ENCODE results near the gene SCMH1.
"Not testable (repeated sequence)": the region's sequence is repeated elsewhere in the genome, so short reads cannot be mapped to it uniquely, and the experiment has no call there.

Gene SCMH1

DNA sequence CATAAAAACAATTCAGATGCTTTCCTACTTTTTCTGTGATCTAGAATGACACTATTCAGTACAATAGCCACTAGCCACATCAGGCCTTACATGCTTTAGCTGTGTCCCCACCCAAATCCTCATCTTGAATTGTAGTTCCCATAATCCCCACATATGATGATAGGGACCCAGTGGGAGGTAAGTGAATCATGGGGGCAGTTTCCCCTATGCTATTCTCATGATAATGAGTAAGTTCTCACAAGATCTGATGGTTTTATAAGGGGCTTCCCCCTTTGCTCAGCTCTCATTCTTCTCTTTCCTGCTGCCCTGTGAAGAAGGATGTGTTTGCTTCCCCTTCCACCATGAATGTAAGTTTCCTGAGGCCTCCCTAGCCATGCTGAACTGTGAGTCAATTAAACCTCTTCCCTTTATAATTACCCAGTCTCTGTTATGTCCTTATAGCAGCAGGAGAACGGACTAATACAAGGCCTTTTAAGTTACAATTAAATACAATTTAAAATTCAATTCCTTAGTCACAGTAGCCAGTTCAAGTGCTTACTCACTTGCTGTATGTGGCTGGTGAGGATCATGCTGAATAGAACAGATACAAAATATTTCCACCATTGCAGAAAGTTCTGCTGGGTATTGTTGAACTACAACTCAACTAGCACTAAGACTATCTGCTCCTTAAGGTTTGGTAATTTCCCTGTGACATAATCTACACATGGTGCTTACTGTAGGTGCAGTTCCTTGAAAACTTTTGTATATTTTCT is 106.7 kb downstream of the SCMH1 start:
- DNase-seq (ENCODE audit: low spot score) = no peak
- TF ChIP-seq, protein P1, sequence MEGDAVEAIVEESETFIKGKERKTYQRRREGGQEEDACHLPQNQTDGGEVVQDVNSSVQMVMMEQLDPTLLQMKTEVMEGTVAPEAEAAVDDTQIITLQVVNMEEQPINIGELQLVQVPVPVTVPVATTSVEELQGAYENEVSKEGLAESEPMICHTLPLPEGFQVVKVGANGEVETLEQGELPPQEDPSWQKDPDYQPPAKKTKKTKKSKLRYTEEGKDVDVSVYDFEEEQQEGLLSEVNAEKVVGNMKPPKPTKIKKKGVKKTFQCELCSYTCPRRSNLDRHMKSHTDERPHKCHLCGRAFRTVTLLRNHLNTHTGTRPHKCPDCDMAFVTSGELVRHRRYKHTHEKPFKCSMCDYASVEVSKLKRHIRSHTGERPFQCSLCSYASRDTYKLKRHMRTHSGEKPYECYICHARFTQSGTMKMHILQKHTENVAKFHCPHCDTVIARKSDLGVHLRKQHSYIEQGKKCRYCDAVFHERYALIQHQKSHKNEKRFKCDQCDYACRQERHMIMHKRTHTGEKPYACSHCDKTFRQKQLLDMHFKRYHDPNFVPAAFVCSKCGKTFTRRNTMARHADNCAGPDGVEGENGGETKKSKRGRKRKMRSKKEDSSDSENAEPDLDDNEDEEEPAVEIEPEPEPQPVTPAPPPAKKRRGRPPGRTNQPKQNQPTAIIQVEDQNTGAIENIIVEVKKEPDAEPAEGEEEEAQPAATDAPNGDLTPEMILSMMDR (IDR thresholded peaks at IDR 0.05; ENCODE audit: borderline replicate concordance, control extremely low read depth, extremely low read depth, insufficient read depth, missing control alignments) = no peak
- in situ Hi-C loops (cut with MboI; ENCODE audit: low sequenced_read_pairs, unreplicated experiment) = no loop called here

DNA sequence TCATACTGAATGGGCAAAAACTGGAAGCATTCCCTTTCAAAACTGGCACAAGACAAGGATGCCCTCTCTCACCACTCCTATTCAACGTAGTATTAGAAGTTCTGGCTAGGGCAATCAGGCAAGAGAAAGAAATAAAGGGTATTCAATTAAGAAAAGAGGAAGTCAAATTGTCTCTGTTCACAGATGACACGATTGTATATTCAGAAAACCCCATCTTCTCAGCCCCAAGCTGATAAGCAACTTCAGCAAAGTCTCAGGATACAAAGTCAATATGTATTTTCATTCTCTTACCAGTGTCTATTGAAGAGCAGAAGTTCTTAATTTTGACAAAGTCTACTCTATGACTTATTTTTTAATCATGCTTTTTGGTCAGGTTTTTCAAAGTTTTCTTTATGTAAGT is 107.8 kb downstream of the SCMH1 start:
- in situ Hi-C loops (cut with MboI; ENCODE audit: low sequenced_read_pairs, unreplicated experiment); DNase-seq (ENCODE audit: low spot score): not testable (repeated sequence)

DNA sequence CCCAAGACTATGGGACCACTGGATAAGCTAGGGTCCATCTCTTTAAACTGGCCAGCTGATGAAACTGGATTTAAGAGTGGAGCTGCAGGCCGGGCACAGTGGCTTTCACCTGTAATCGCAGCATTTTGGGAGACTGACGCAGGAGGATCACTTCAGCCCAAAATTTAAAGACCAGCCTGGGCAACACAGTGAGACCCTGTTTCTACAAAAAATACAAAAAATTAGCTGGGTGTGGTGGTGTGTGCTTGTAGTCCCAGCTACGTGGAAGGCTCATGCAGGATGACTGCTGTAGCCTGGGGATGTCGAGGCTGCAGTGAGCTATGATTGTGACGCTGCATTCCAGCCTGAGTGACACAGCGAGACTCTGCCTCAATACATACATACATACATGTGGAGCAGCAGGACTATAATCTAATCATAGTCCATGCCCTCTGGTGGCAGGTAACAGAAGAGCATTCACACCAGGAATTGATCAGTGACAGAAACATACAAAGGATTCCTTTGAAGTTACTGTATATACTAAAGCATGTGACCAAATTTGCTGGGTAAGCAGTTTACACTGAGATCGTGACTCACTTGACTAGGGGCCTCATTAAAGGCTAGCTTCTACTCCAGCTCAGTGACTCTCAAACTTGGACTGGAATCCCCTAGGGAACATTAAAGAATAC is 119.1 kb downstream of the SCMH1 start:
- TF ChIP-seq, protein P1 (IDR thresholded peaks at IDR 0.05; ENCODE audit: borderline replicate concordance, control extremely low read depth, extremely low read depth, insufficient read depth, missing control alignments) = no peak
- in situ Hi-C loops (cut with MboI; ENCODE audit: low sequenced_read_pairs, unreplicated experiment) = no loop called here
- no peak for DNase-seq (ENCODE audit: low spot score)

DNA sequence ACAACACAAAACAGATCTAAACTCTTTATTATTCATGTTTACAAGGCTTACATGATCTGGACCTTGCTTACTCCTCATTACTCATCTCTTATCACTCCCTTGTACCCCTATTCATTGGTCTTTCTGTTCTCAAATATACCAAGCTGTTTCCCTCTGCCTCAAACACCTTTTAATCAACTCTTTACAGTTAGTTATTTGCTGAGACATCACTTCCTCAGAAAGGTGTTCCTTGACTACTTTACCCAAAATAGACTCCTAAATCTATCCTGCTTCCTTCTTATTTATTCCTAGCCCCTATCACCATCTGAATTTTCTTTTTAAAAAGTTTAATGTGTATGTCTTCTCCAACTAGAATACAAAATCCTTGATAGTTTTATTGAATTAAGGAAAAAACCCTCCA is 120.0 kb downstream of the SCMH1 start:
- TF ChIP-seq, protein P1 (IDR thresholded peaks at IDR 0.05; ENCODE audit: borderline replicate concordance, control extremely low read depth, extremely low read depth, insufficient read depth, missing control alignments) = no peak

DNA sequence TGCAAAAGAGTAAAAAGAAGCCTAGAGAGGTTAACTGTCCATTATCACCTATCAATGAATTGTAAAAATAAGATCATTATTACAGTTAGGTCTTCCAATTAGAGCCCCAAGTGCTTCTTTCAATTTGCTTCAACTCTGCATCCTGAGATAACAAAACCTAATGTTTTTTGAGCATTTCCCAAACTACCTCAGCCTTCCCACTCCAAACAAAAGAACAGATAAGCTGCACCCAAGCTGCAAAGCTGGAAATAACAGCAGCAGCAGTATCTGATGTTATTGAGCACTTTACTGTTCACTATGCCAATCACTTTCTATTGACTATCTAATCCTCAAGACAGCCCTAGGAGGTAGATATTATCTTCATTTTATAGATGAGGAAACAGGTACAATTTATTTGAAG is 123.5 kb downstream of the SCMH1 start:
- TF ChIP-seq, protein P1 (IDR thresholded peaks at IDR 0.05; ENCODE audit: borderline replicate concordance, control extremely low read depth, extremely low read depth, insufficient read depth, missing control alignments) = no peak
- no peak for DNase-seq (ENCODE audit: low spot score)
- in situ Hi-C loops (cut with MboI; ENCODE audit: low sequenced_read_pairs, unreplicated experiment) = no loop called here

More for the DNA sequence above, 120.0 kb downstream of the SCMH1 start:
- in situ Hi-C loops (cut with MboI; ENCODE audit: low sequenced_read_pairs, unreplicated experiment) = no loop called here
- no peak for DNase-seq (ENCODE audit: low spot score)

DNA sequence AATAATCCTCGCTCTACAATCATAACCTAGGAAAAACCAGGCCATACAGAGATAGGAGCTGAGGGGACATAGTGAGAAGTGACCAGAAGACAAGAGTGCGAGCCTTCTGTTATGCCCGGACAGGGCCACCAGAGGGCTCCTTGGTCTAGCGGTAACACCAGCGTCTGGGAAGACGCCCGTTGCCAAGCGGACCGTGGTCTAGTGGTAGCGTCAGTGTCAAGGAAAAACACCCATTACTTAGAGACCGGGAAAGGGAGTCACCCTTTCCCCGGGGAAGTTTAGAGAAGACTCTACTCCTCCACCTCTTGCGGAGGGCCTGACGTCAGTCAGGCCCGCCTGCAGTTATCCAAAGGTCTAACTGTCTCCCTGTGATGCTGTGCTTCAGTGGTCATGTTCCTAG is 124.9 kb downstream of the SCMH1 start:
- in situ Hi-C loops (cut with MboI; ENCODE audit: low sequenced_read_pairs, unreplicated experiment); DNase-seq (ENCODE audit: low spot score): not testable (repeated sequence)

DNA sequence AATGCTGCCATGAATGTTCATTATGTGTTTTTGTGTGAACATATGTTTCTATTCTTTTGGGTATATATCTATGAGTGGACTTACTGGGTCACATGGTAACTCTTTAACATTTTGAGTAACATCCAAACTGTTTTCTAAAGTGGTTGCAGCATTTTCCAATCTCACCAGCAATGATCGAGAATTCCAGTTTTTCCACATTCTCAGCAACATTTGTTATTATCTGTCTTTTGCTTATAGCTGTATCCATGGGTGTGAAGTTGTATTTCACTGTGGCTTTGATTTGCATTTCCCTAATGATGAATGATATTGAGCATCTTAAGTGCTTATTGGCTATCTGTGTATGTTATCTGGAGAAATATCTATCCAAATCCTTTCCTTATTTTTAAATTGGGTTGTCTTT is 131.4 kb downstream of the SCMH1 start:
- in situ Hi-C loops (cut with MboI; ENCODE audit: low sequenced_read_pairs, unreplicated experiment) = no loop called here
- TF ChIP-seq, protein P1 (IDR thresholded peaks at IDR 0.05; ENCODE audit: borderline replicate concordance, control extremely low read depth, extremely low read depth, insufficient read depth, missing control alignments) = no peak
- no peak for DNase-seq (ENCODE audit: low spot score)

All from GM13976 (cell line).